Gastroesophageal sphincter (tissue), 4 donors: ENCODE data around the gene TGM6. TPM values are rescaled to one million over a fixed set of nuclear protein-coding genes. Genes with fewer than 3 reads are reported as not detected.

Experiments used
- ATAC-seq: fragments of 150-250 bp; one replicate; pipeline ENCODE4 v1.9.1; 2016; ENCODE audit warnings: mild to moderate bottlenecking, moderate library complexity
- H3K27ac ChIP-seq, 4 donors: fragments of 200-600 bp; sonication (generic) in 3 of 4; 1 replicate in 3 of 4; 2 replicates in 1 of 4; pipeline ENCODE4 v1.5.1; 2016 to 2019
- H3K27me3 ChIP-seq: fragments of 200-600 bp; sonication (generic); one replicate; pipeline ENCODE4 v1.5.1; 2019
- H3K36me3 ChIP-seq, 2 donors: fragments of 200-600 bp; sonication (generic); one replicate each; pipeline ENCODE4 v1.5.1; 2019; ENCODE audit warnings: control low read depth in 1 of 2
- H3K4me1 ChIP-seq, 3 donors: fragments of 200-600 bp; sonication (generic); 1 replicate in 2 of 3; 2 replicates in 1 of 3; pipeline ENCODE4 v1.5.1; 2016 to 2019; ENCODE audit warnings: control low read depth in 2 of 3
- H3K4me3 ChIP-seq, 2 donors: fragments of 200-600 bp; sonication (generic); one replicate each; pipeline ENCODE4 v1.5.1; 2019; ENCODE audit warnings: mild to moderate bottlenecking in 1 of 2, moderate library complexity in 1 of 2
- H3K9me3 ChIP-seq, 3 donors: fragments of 200-600 bp; sonication (generic); one replicate each; pipeline ENCODE4 v1.5.1; 2017 to 2019; ENCODE audit warnings: control low read depth in 2 of 3
- CTCF ChIP-seq, 4 experiments: fragments of 200-600 bp in 2 of 4; fragments of 450-650 bp in 2 of 4; sonication (generic) in 1 of 4; IDR thresholded peaks; one replicate each; pipeline ENCODE4 v1.5.1; 2017 to 2019; ENCODE audit warnings: antibody characterized with exemption in 4 of 4, mild to moderate bottlenecking in 2 of 4, moderate library complexity in 2 of 4
- EP300 ChIP-seq: sonication (generic); formaldehyde crosslinking; IDR thresholded peaks from one replicate; pipeline ENCODE4 v1.6.1; 2017; ENCODE audit warnings: antibody characterized with exemption, mild to moderate bottlenecking
- POLR2A ChIP-seq, 2 donors: fragments of 450-650 bp; IDR thresholded peaks; one replicate each; pipeline ENCODE4 v1.6.1; 2017; ENCODE audit warnings: antibody characterized with exemption in 2 of 2, mild to moderate bottlenecking in 2 of 2, moderate library complexity in 1 of 2
- POLR2AphosphoS5 ChIP-seq: sonication (generic); formaldehyde crosslinking; IDR thresholded peaks from one replicate; pipeline ENCODE4 v1.6.1; 2017; ENCODE audit warnings: antibody characterized with exemption
- WGBS, 2 donors: methylation state at CpG; one replicate each; pipeline ENCODE4 v1.1.5; 2018; ENCODE audit warnings: low coverage in 1 of 2; 5-methylcytosine and 5-hydroxymethylcytosine counted together
- total RNA-seq, 4 donors: library from RNA; depleted of rRNA; stranded (reverse); fragments of >200 nt; gene quantifications; one replicate each; pipeline ENCODE4 v1.1.0, GENCODE V29; 2016

The TGM6 gene
- total RNA-seq, 4 donors from 2014 or later: not detected

- no peaks in the 10 kb centered on the region for H3K4me1 ChIP-seq
- TF ChIP-seq CTCF (IDR thresholded peaks at IDR 0.05): no peak
- no peak for TF ChIP-seq EP300
- TF ChIP-seq POLR2A (IDR thresholded peaks at IDR 0.05): no peak
- ATAC-seq: no peak
- no peak overlapping the region for H3K4me3 ChIP-seq
- no peak overlapping the region for H3K27ac ChIP-seq
- H3K9me3 ChIP-seq: peaks cover 0 to 29% (median 0%) of the 10 kb centered on the region in 3 donors
- H3K27me3 ChIP-seq: no peaks in the 10 kb centered on the region
- no peaks in the 10 kb centered on the region for H3K36me3 ChIP-seq
These were observed 19.6 kb upstream of the TGM6 start for GRCh38 chr20:2361035-2361593.

GRCh38 chr20:2363187-2363586, 17.5 kb upstream of the TGM6 start:
- H3K4me1 ChIP-seq: no peaks in the 10 kb centered on the region
- TF ChIP-seq POLR2AphosphoS5 (no peak), POLR2A (IDR thresholded peaks at IDR 0.05) (no peak), EP300 (no peak), CTCF (IDR thresholded peaks at IDR 0.05) (no peak)
- H3K27me3 ChIP-seq: no peaks in the 10 kb centered on the region
- 68 to 74% methylated on average over 2 of the region's 2 CpGs for WGBS, 2 donors
- H3K9me3 ChIP-seq: peaks cover 0 to 29% (median 0%) of the 10 kb centered on the region in 3 donors
- H3K36me3 ChIP-seq: no peaks in the 10 kb centered on the region
- no peak for ATAC-seq
- no peak overlapping the region for H3K27ac ChIP-seq
- H3K4me3 ChIP-seq: no peak overlapping the region

- H3K9me3 ChIP-seq: peaks cover 0 to 33% (median 0%) of the 10 kb centered on the region in 3 donors
- no peaks in the 10 kb centered on the region for H3K4me1 ChIP-seq
- no peak overlapping the region for H3K27ac ChIP-seq
- WGBS, 2 donors: 38 to 44% methylated on average over 1 of the region's 1 CpG
- TF ChIP-seq CTCF (IDR thresholded peaks at IDR 0.05) (no peak), POLR2AphosphoS5 (no peak), EP300 (no peak)
- ATAC-seq: no peak
- no peaks in the 10 kb centered on the region for H3K36me3 ChIP-seq
- H3K4me3 ChIP-seq: no peak overlapping the region
- H3K27me3 ChIP-seq: no peaks in the 10 kb centered on the region
These were observed 17.1 kb upstream of the TGM6 start for GRCh38 chr20:2363587-2363986.

- Histone ChIP-seq H3K4me1 (no peaks in the 10 kb centered on the region), H3K9me3 (peaks cover 0 to 36% (median 0%) of the 10 kb centered on the region in 3 donors), H3K36me3 (no peaks in the 10 kb centered on the region), H3K27ac (no peak overlapping the region), H3K27me3 (no peaks in the 10 kb centered on the region), H3K4me3 (no peak overlapping the region)
- TF ChIP-seq EP300 (no peak), POLR2AphosphoS5 (no peak), CTCF (IDR thresholded peaks at IDR 0.05) (no peak), POLR2A (IDR thresholded peaks at IDR 0.05) (no peak)
- 47 to 71% methylated on average over 4 of the region's 4 CpGs for WGBS, 2 donors
- ATAC-seq: no peak
These were observed 16.7 kb upstream of the TGM6 start for GRCh38 chr20:2364044-2364443.

- H3K27me3 ChIP-seq: peaks cover 2% of the 10 kb centered on the region
These were observed 15.6 kb upstream of the TGM6 start for GRCh38 chr20:2365091-2365490.

More at GRCh38 chr20:2365091-2365490, 15.6 kb upstream of the TGM6 start:
- Histone ChIP-seq H3K36me3 (no peaks in the 10 kb centered on the region), H3K9me3 (peaks cover 0 to 28% (median 0%) of the 10 kb centered on the region in 3 donors), H3K4me3 (no peak overlapping the region), H3K27ac (no peak overlapping the region), H3K4me1 (no peaks in the 10 kb centered on the region)
- no peak for ATAC-seq
- TF ChIP-seq EP300: no peak
- no peak for TF ChIP-seq POLR2A (IDR thresholded peaks at IDR 0.05)
- TF ChIP-seq POLR2AphosphoS5: no peak
- no peak for TF ChIP-seq CTCF (IDR thresholded peaks at IDR 0.05)
- 92 to 95% methylated on average over 2 of the region's 2 CpGs for WGBS, 2 donors
